Keratinocyte (primary cell): ENCODE results near the gene DNAH3. TPM values are rescaled to one million over a fixed set of nuclear protein-coding genes. Genes with fewer than 3 reads are reported as not detected.

Experiments used
- DNase-seq: peaks from one replicate; pipeline ENCODE4 v3.0.0-alpha.2; 2011; ENCODE audit warnings: low read depth, missing footprints, low spot score
- FAIRE-seq: peaks from 2 replicates; lab custom pipeline; 2011; peaks lifted over from hg19 to GRCh38; lab: Jason Lieb, UNC
- H2AFZ ChIP-seq: 2 replicates; pipeline ENCODE4 v1.6.0; 2012; ENCODE audit warnings: low read length, control low read depth, inconsistent platforms; ENCODE audit not compliant: control insufficient read depth
- H3K27ac ChIP-seq: 2 replicates; pipeline ENCODE4 v1.5.1; 2011; ENCODE audit warnings: low read length; ENCODE audit not compliant: control insufficient read depth, insufficient read depth
- H3K27me3 ChIP-seq: 3 replicates; pipeline ENCODE4 v1.6.0; 2011; ENCODE audit warnings: low read length; ENCODE audit not compliant: control insufficient read depth, insufficient read depth; ENCODE audit errors: extremely low read depth
- H3K36me3 ChIP-seq, 2 experiments: 2 replicates in 1 of 2; 3 replicates in 1 of 2; pipeline ENCODE4 v1.5.1; 2011; ENCODE audit warnings: low read length in 2 of 2, mild to moderate bottlenecking in 1 of 2; ENCODE audit not compliant: control insufficient read depth in 2 of 2, insufficient read depth in 2 of 2; ENCODE audit errors: extremely low read depth in 1 of 2
- H3K4me1 ChIP-seq: 3 replicates; pipeline ENCODE4 v1.5.1; 2011; ENCODE audit warnings: low read length; ENCODE audit not compliant: control insufficient read depth, insufficient read depth; ENCODE audit errors: extremely low read depth
- H3K4me2 ChIP-seq: 3 replicates; pipeline ENCODE4 v1.6.0; 2011; ENCODE audit warnings: low read depth, low read length; ENCODE audit not compliant: control insufficient read depth, insufficient read depth; ENCODE audit errors: extremely low read depth
- H3K4me3 ChIP-seq, 3 experiments: fragments of 200-600 bp in 1 of 3; sonication (generic) in 1 of 3; 2 replicates in 2 of 3; 3 replicates in 1 of 3; pipeline ENCODE4 v1.5.1; 2011 to 2016; ENCODE audit warnings: low read length in 3 of 3, mild to moderate bottlenecking in 3 of 3, control low read depth in 2 of 3, inconsistent platforms in 1 of 3, low read depth in 1 of 3, mixed read lengths in 1 of 3, mixed run types in 1 of 3, moderate library complexity in 1 of 3; ENCODE audit not compliant: control insufficient read depth in 2 of 3, insufficient read depth in 2 of 3; ENCODE audit errors: extremely low read depth in 1 of 3
- H3K79me2 ChIP-seq: 2 replicates; pipeline ENCODE4 v1.6.0; 2012; ENCODE audit warnings: low read length; ENCODE audit not compliant: control insufficient read depth, insufficient read depth
- H3K9ac ChIP-seq: 3 replicates; pipeline ENCODE4 v1.6.0; 2011; ENCODE audit warnings: low read length; ENCODE audit not compliant: control insufficient read depth, insufficient read depth; ENCODE audit errors: extremely low read depth
- H3K9me1 ChIP-seq: 3 replicates; pipeline ENCODE4 v1.6.0; 2011; ENCODE audit warnings: low read length; ENCODE audit not compliant: control insufficient read depth, insufficient read depth; ENCODE audit errors: extremely low read depth
- H3K9me3 ChIP-seq: 2 replicates; pipeline ENCODE4 v1.5.1; 2012; ENCODE audit warnings: low read depth, low read length; ENCODE audit not compliant: control insufficient read depth
- H4K20me1 ChIP-seq: 3 replicates; pipeline ENCODE4 v1.6.0; 2011; ENCODE audit warnings: low read length; ENCODE audit not compliant: control insufficient read depth, insufficient read depth; ENCODE audit errors: extremely low read depth
- CTCF ChIP-seq, 3 experiments: IDR thresholded peaks in 1 of 3; conservative IDR thresholded peaks in 1 of 3; optimal IDR thresholded peaks in 1 of 3; 2 replicates in 2 of 3; 3 replicates in 1 of 3; pipeline versions ENCODE3 to v1.5.1; 2011; ENCODE audit warnings: low read length in 3 of 3, mild to moderate bottlenecking in 3 of 3, moderate library complexity in 2 of 3, control low read depth in 1 of 3, inconsistent platforms in 1 of 3; ENCODE audit not compliant: insufficient read depth in 2 of 3; ENCODE audit errors: extremely low read depth in 1 of 3
- EZH2 ChIP-seq: IDR thresholded peaks from one replicate; pipeline ENCODE4 v1.6.1; 2012; ENCODE audit warnings: inconsistent platforms, mild to moderate bottlenecking, low read length, moderate library complexity
- dilution Hi-C: fragments of 300-500 bp; cut with MboI; formaldehyde crosslinking; loops from one replicate; pipeline ENCODE4 v1.7.0; 2020; ENCODE audit warnings: low sequenced_read_pairs; ENCODE audit not compliant: extremely low pct_ligation_motif_present
- polyA minus RNA-seq, 3 experiments: library from RNA; depleted of rRNA, polyadenylated mRNA; stranded (reverse); fragments of >200 nt; gene quantifications; 1 replicate in 1 of 3; 2 replicates in 1 of 3; 3 replicates in 1 of 3; pipeline ENCODE4 v1.2.3, GENCODE V29; 2011
- polyA plus RNA-seq, 5 experiments: library from polyadenylated mRNA; depleted of rRNA in 3 of 5; stranded (reverse) in 3 of 5; stranded (forward) in 1 of 5; unstranded in 1 of 5; fragments of >200 nt; gene quantifications; 1 replicate in 1 of 5; 2 replicates in 3 of 5; 3 replicates in 1 of 5; pipeline versions ENCODE4 v1.2.1 to v1.2.3, GENCODE V29; 2011 to 2012; ENCODE audit warnings: missing spikeins in 2 of 5, low read depth in 1 of 5, low replicate concordance in 1 of 5

The DNAH3 gene
- polyA plus RNA-seq (1.00 to 1.4 TPM (median 1.2 TPM) in 3 replicates), polyA minus RNA-seq (0.30 to 3.0 TPM (median 1.2 TPM) in 3 replicates)
- 0.41 TPM for polyA plus RNA-seq (2011; ENCODE audit: low read depth)
- polyA plus RNA-seq (2011; cell fraction: cytosol; rRNA removed) = 0.77 and 0.92 TPM in 2 replicates
- 3.1 and 3.7 TPM in 2 replicates for polyA plus RNA-seq (2011; cell fraction: nucleus; rRNA removed)
- 0.51 and 0.70 TPM in 2 replicates for polyA plus RNA-seq (2012; ENCODE audit: low replicate concordance)
- 0.77 TPM for polyA minus RNA-seq (2011; cell fraction: cytosol; rRNA and poly(A)+ RNA removed)
- polyA minus RNA-seq (2011; cell fraction: nucleus; rRNA and poly(A)+ RNA removed) = 0.95 and 1.6 TPM in 2 replicates

GRCh38 chr16:21150375-21151001 lies at the start of gene DNAH3:
Gene DNAH3, minus strand, starts transcription at chr16:21150846. Its CDS starts 527 bp downstream, at chr16:21150319.
- Histone ChIP-seq H3K9me3 (no peaks in the 10 kb centered on the region), H3K4me3 (peak within 1 kb of the TSS in 1 of 3 experiments; percentile 54), H3K36me3 (no peaks in the 10 kb centered on the region), H3K9me1 (no peaks in the 10 kb centered on the region), H3K4me1 (peaks cover 12% of the 10 kb centered on the region), H3K4me2 (peak within 1 kb of the TSS; percentile 79), H3K27me3 (no peaks in the 10 kb centered on the region), H2AFZ (peak within 1 kb of the TSS; percentile 75), H3K9ac (peak within 1 kb of the TSS; percentile 46), H3K79me2 (no peaks in the 10 kb centered on the region), H3K27ac (peak within 1 kb of the TSS; percentile 40), H4K20me1 (no peaks in the 10 kb centered on the region)
- TF ChIP-seq CTCF (optimal IDR thresholded peaks at IDR 0.05 in 1 of 3, IDR thresholded peaks at IDR 0.05 in 1 of 3, conservative IDR thresholded peaks at IDR 0.05 in 1 of 3; ENCODE audit: extremely low read depth in 1 of 3, insufficient read depth in 2 of 3, low read length in 3 of 3) (no peak), EZH2 (no peak)
- DNase-seq = peak; percentile 50
- peak; percentile 93 for FAIRE-seq
- dilution Hi-C loops = no loop called here

GRCh38 chr16:21199607-21200218 lies 49.1 kb upstream of the DNAH3 start:
- Histone ChIP-seq H2AFZ (no peak overlapping the region), H3K9ac (no peak overlapping the region), H3K79me2 (no peaks in the 10 kb centered on the region), H4K20me1 (no peaks in the 10 kb centered on the region), H3K4me2 (no peak overlapping the region), H3K4me3 (no peak overlapping the region), H3K9me1 (no peaks in the 10 kb centered on the region), H3K4me1 (no peaks in the 10 kb centered on the region), H3K27me3 (peaks cover 8% of the 10 kb centered on the region), H3K9me3 (no peaks in the 10 kb centered on the region), H3K27ac (no peak overlapping the region), H3K36me3 (no peaks in the 10 kb centered on the region)
- FAIRE-seq = no peak
- no peak for DNase-seq
- dilution Hi-C loops = no loop called here
- TF ChIP-seq EZH2 (no peak), CTCF (optimal IDR thresholded peaks at IDR 0.05 in 1 of 3, IDR thresholded peaks at IDR 0.05 in 1 of 3, conservative IDR thresholded peaks at IDR 0.05 in 1 of 3; ENCODE audit: extremely low read depth in 1 of 3, insufficient read depth in 2 of 3, low read length in 3 of 3) (no peak)
